ENCODE results near the gene MAGOHB. TPM values are rescaled to one million over a fixed set of nuclear protein-coding genes. Genes with fewer than 3 reads are reported as not detected.

MAGOHB gene
- polyA plus RNA-seq, 4 donors, result 36.2 to 49.5 (median 40.2) TPM

GRCh38 chr12:10557766-10558165 is 55.6 kb downstream of the MAGOHB start:
- DNase-seq (ENCODE audit: low read depth in 4 of 4, low spot score in 2 of 4), result no peak

GRCh38 chr12:10557329-10557728 is 56.1 kb downstream of the MAGOHB start:
- no peak for DNase-seq (ENCODE audit: low read depth in 4 of 4, low spot score in 2 of 4)

GRCh38 chr12:10554756-10555481 is 58.5 kb downstream of the MAGOHB start:
- no peak for DNase-seq (ENCODE audit: low read depth in 4 of 4, low spot score in 2 of 4)

GRCh38 chr12:10554228-10554755 is 59.1 kb downstream of the MAGOHB start:
- DNase-seq (ENCODE audit: low read depth in 4 of 4, low spot score in 2 of 4), result no peak

Other genes with a start within 250 kb of the MAGOHB start
- 1 to 10 TPM in 2 of 4 donors, under 1 TPM in 2; 0.24 to 1.1 (median 0.69) TPM for gene KLRK1, start 223.6 kb downstream of the MAGOHB start, polyA plus RNA-seq (ENCODE audit: insufficient read length in 4 of 4)
- under 1 TPM in 2 of 4 donors, not detected in 2; 0.16 to 0.30 TPM for gene KLRC4, start 203.9 kb downstream of the MAGOHB start, polyA plus RNA-seq (ENCODE audit: insufficient read length in 4 of 4)
- gene KLRC3, start 193.0 kb downstream of the MAGOHB start, polyA plus RNA-seq (ENCODE audit: insufficient read length in 4 of 4), result not detected
- gene KLRC2, start 177.6 kb downstream of the MAGOHB start, polyA plus RNA-seq (ENCODE audit: insufficient read length in 4 of 4), result under 1 TPM in 3 of 4 donors, not detected in 1; 0.17 to 0.35 (median 0.22) TPM
- gene KLRC1, start 160.2 kb downstream of the MAGOHB start, polyA plus RNA-seq (ENCODE audit: insufficient read length in 4 of 4), result under 1 TPM; 0.35 to 0.67 (median 0.59) TPM
- gene EIF2S3B, start 107.7 kb downstream of the MAGOHB start, polyA plus RNA-seq (ENCODE audit: insufficient read length in 4 of 4), result 10 to 100 TPM in 2 of 4 donors, 1 to 10 TPM in 1, under 1 TPM in 1; 0.73 to 11.1 (median 6.2) TPM
- 1 to 10 TPM in 2 of 4 donors, under 1 TPM in 2; 0.67 to 1.2 (median 0.86) TPM for gene STYK1, start 60.4 kb upstream of the MAGOHB start, polyA plus RNA-seq (ENCODE audit: insufficient read length in 4 of 4)
- gene YBX3, start 109.7 kb upstream of the MAGOHB start, polyA plus RNA-seq (ENCODE audit: insufficient read length in 4 of 4), result 100 to 1,000 TPM; 215 to 278 (median 231) TPM
- gene TAS2R7, start 189.0 kb upstream of the MAGOHB start, polyA plus RNA-seq (ENCODE audit: insufficient read length in 4 of 4), result not detected
- not detected for gene TAS2R8, start 193.7 kb upstream of the MAGOHB start, polyA plus RNA-seq (ENCODE audit: insufficient read length in 4 of 4)
- under 1 TPM in 1 of 4 donors, not detected in 3; 0.09 TPM for gene TAS2R9, start 196.6 kb upstream of the MAGOHB start, polyA plus RNA-seq (ENCODE audit: insufficient read length in 4 of 4)
- gene TAS2R10, start 212.7 kb upstream of the MAGOHB start, polyA plus RNA-seq (ENCODE audit: insufficient read length in 4 of 4), result 1 to 10 TPM in 3 of 4 donors, under 1 TPM in 1; 0.65 to 3.4 (median 1.7) TPM
- 10 to 100 TPM in 2 of 4 donors, 1 to 10 TPM in 2; 4.0 to 15.1 (median 8.7) TPM for gene PRR4, start 235.9 kb upstream of the MAGOHB start, polyA plus RNA-seq (ENCODE audit: insufficient read length in 4 of 4)

All from left renal cortex interstitium (tissue), 4 donors.